ENCODE data around the gene LRTM2.

The LRTM2 gene

GRCh38 chr12:1830401-1830845 is 10.1 kb downstream of the LRTM2 start:
- no peak for DNase-seq (ENCODE audit: low read depth)

- no peak for DNase-seq (ENCODE audit: low read depth)
Observed at GRCh38 chr12:1830981-1831963, 10.9 kb downstream of the LRTM2 start.

- no peak for DNase-seq (ENCODE audit: low read depth)
Observed at GRCh38 chr12:1832801-1833595, 12.6 kb downstream of the LRTM2 start.

GRCh38 chr12:1833596-1834028 is 13.2 kb downstream of the LRTM2 start:
- no peak for DNase-seq (ENCODE audit: low read depth)

- no peak for DNase-seq (ENCODE audit: low read depth)
Observed at GRCh38 chr12:1834186-1834925, 14.0 kb downstream of the LRTM2 start.

GRCh38 chr12:1835211-1836131 is 15.1 kb downstream of the LRTM2 start:
- DNase-seq (ENCODE audit: low read depth): no peak

- no peak for DNase-seq (ENCODE audit: low read depth)
Observed at GRCh38 chr12:1836241-1836803, 16.0 kb downstream of the LRTM2 start.

GRCh38 chr12:1836854-1837421 is 16.6 kb downstream of the LRTM2 start:
- DNase-seq (ENCODE audit: low read depth): no peak

- no peak for DNase-seq (ENCODE audit: low read depth)
Observed at GRCh38 chr12:1837541-1838204, 17.3 kb downstream of the LRTM2 start.

- no peak for DNase-seq (ENCODE audit: low read depth)
Observed at GRCh38 chr12:1838205-1838993, 18.0 kb downstream of the LRTM2 start.

GRCh38 chr12:1838994-1839365 is 18.6 kb downstream of the LRTM2 start:
- DNase-seq (ENCODE audit: low read depth): no peak

- no peak for DNase-seq (ENCODE audit: low read depth)
Observed at GRCh38 chr12:1839464-1839863, 19.1 kb downstream of the LRTM2 start.

- DNase-seq (ENCODE audit: low read depth): no peak
Observed at GRCh38 chr12:1839956-1840951, 19.9 kb downstream of the LRTM2 start.

- DNase-seq (ENCODE audit: low read depth): no peak
Observed at GRCh38 chr12:1840981-1841425, 20.6 kb downstream of the LRTM2 start.

- no peak for DNase-seq (ENCODE audit: low read depth)
Observed at GRCh38 chr12:1841586-1842182, 21.3 kb downstream of the LRTM2 start.

GRCh38 chr12:1842183-1842904 is 22.0 kb downstream of the LRTM2 start:
- DNase-seq (ENCODE audit: low read depth): no peak

Data from activated T-cell treated with anti-CD3 and anti-CD28 coated beads for 48 hours (primary cell).